ENCODE results near the gene IQGAP1. TPM values are rescaled to one million over a fixed set of nuclear protein-coding genes. Genes with fewer than 3 reads are reported as not detected.

Gene IQGAP1
- polyA plus RNA-seq, 3 donors: 140 to 276 (median 207) TPM

DNA sequence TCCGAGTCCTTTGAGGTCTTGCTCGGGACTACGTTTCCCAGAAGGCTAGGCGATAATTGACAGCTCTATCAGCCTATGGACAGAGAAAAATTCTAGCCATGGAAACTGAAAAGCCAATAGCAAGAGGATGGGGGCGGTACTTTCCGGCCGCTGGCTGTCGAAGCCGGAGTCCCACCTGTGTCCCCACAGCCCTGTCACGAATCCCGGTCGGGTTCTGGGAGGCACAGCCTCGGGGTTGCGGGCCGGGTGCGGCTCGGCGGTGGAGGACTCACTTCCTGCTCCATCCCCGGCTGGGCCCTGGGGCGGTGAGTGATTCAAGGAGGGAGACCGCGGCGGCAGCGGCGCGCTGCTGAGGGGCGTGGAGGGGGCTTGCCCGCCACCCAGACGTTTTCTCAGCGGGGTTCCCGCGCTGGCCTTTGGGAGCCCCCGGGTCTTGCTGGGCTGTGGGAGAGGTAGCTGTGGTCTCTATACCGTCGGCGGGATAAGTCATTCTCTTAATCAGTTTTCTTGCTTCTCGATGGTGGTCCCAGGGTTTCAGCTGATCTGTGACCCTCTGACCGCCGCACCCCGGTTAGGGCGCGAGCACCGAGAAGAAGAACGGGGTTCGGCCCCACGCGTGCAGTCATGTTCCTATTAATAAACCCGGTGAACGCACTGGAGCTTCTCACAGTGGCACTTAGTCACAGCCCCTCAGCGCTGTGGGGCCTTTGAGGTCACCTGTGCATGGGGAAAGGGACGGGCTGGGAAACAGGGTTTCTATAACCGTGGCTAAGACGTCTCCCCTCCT lies 35.7 kb upstream of the IQGAP1 start, which contains the start of gene ZNF774:
ZNF774 (plus strand) TSS at position 178 of the 787 bp plus-strand sequence. CDS start 2,377 bp downstream, outside the sequence.
- Mint-ChIP-seq H3K9me3 (no peaks in the 10 kb centered on the region), H3K27me3 (ENCODE audit: low read depth in 3 of 3) (peaks cover 2 to 6% (median 5%) of the 10 kb centered on the region in 3 donors), H3K4me3 (peak within 1 kb of the TSS; percentile 89 to 93), H3K36me3 (no peaks in the 10 kb centered on the region), H3K4me1 (peaks cover 16% of the 10 kb centered on the region), H3K27ac (peak within 1 kb of the TSS in 6 of 7 donors; percentile 30 to 90 (median 80))
- H3K36me3 ChIP-seq (replicated peaks in 1 of 2; ENCODE audit: control insufficient read depth in 1 of 2, insufficient read depth in 2 of 2, low read length in 2 of 2): no peaks in the 10 kb centered on the region
- peak within 1 kb of the TSS; percentile 55 to 88 (median 72) for H3K4me3 ChIP-seq (replicated peaks in 1 of 3; ENCODE audit: low read depth in 2 of 3, low read length in 3 of 3)
- peak within 1 kb of the TSS; percentile 98 for H3K4me2 ChIP-seq (replicated peaks; ENCODE audit: extremely low read depth, low read length, poor library complexity, severe bottlenecking)
- WGBS (ENCODE audit: insufficient coverage): 0% methylated on average over 45 of the region's 53 CpGs
- TF ChIP-seq, protein P1, sequence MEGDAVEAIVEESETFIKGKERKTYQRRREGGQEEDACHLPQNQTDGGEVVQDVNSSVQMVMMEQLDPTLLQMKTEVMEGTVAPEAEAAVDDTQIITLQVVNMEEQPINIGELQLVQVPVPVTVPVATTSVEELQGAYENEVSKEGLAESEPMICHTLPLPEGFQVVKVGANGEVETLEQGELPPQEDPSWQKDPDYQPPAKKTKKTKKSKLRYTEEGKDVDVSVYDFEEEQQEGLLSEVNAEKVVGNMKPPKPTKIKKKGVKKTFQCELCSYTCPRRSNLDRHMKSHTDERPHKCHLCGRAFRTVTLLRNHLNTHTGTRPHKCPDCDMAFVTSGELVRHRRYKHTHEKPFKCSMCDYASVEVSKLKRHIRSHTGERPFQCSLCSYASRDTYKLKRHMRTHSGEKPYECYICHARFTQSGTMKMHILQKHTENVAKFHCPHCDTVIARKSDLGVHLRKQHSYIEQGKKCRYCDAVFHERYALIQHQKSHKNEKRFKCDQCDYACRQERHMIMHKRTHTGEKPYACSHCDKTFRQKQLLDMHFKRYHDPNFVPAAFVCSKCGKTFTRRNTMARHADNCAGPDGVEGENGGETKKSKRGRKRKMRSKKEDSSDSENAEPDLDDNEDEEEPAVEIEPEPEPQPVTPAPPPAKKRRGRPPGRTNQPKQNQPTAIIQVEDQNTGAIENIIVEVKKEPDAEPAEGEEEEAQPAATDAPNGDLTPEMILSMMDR (IDR thresholded peaks at IDR 0.05): no peak
- H3K27me3 ChIP-seq (ENCODE audit: control insufficient read depth in 2 of 2, insufficient read depth in 2 of 2, low read length in 2 of 2): no peaks in the 10 kb centered on the region
- H3K9me3 ChIP-seq (replicated peaks in 1 of 2; ENCODE audit: control insufficient read depth in 1 of 2, insufficient read depth in 1 of 2, low read length in 2 of 2): no peaks in the 10 kb centered on the region
- peak within 1 kb of the TSS in 1 of 2 donors; percentile 63 for H3K27ac ChIP-seq (ENCODE audit: low read depth in 1 of 2, low read length in 2 of 2)
- H3K79me2 ChIP-seq (ENCODE audit: insufficient read depth, low read length): no peaks in the 10 kb centered on the region
- no peaks in the 10 kb centered on the region for H4K20me1 ChIP-seq (ENCODE audit: insufficient read depth, low read length)
- peaks cover 14 to 20% of the 10 kb centered on the region in 2 donors for H3K4me1 ChIP-seq (ENCODE audit: control insufficient read depth in 1 of 2, insufficient read depth in 2 of 2, low read length in 2 of 2)
- H2AFZ ChIP-seq (ENCODE audit: insufficient read depth, low read depth, low read length, poor library complexity, severe bottlenecking): peak within 1 kb of the TSS; percentile 98
- peak within 1 kb of the TSS; percentile 73 for H3K9ac ChIP-seq (ENCODE audit: insufficient read depth, low read length, poor library complexity, severe bottlenecking)
- intact Hi-C loops (cut with micrococcal nuclease): loop anchor here in 1 of 2 donors (5.0 kb wide), 1 partner anchor 35 kb away; the partner anchor contains the start of gene IQGAP1
- DNase-seq: peak; percentile 90 to 95 (median 94)

DNA sequence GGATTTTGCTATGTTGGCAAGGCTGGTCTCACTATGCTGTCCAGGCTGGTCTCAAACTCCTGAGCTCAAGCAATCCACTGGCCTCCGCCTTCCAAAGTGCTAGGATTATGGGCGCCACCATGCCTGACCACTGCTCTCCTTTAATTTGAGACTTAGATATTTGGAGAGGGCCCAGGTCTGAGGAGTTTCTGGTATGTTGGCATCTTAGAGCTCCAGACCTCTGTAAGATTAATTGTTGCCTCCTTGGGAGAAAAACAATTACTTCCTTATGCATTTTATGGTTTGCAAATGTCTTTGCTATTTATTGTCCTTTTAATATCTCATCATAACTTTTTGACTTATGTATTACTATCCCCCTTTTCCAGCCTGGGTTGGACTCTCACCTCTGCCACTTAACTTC lies 33.1 kb upstream of the IQGAP1 start:
- no peaks in the 10 kb centered on the region for H3K9me3 Mint-ChIP-seq
- H3K36me3 Mint-ChIP-seq: peaks cover 0 to 2% of the 10 kb centered on the region in 2 donors
- Histone ChIP-seq H3K4me1 (ENCODE audit: control insufficient read depth in 1 of 2, insufficient read depth in 2 of 2, low read length in 2 of 2) (peaks cover 9 to 15% of the 10 kb centered on the region in 2 donors), H4K20me1 (ENCODE audit: insufficient read depth, low read length) (no peaks in the 10 kb centered on the region), H3K36me3 (replicated peaks in 1 of 2; ENCODE audit: control insufficient read depth in 1 of 2, insufficient read depth in 2 of 2, low read length in 2 of 2) (no peaks in the 10 kb centered on the region), H3K27me3 (ENCODE audit: control insufficient read depth in 2 of 2, insufficient read depth in 2 of 2, low read length in 2 of 2) (no peaks in the 10 kb centered on the region), H2AFZ (ENCODE audit: insufficient read depth, low read depth, low read length, poor library complexity, severe bottlenecking) (no peak overlapping the region), H3K9me3 (replicated peaks in 1 of 2; ENCODE audit: control insufficient read depth in 1 of 2, insufficient read depth in 1 of 2, low read length in 2 of 2) (no peaks in the 10 kb centered on the region), H3K27ac (ENCODE audit: low read depth in 1 of 2, low read length in 2 of 2) (no peak overlapping the region), H3K4me3 (replicated peaks in 1 of 3; ENCODE audit: low read depth in 2 of 3, low read length in 3 of 3) (no peak overlapping the region), H3K9ac (ENCODE audit: insufficient read depth, low read length, poor library complexity, severe bottlenecking) (no peak overlapping the region), H3K79me2 (ENCODE audit: insufficient read depth, low read length) (no peaks in the 10 kb centered on the region), H3K4me2 (replicated peaks; ENCODE audit: extremely low read depth, low read length, poor library complexity, severe bottlenecking) (no peak overlapping the region)
- H3K4me3 Mint-ChIP-seq: no peak overlapping the region
- intact Hi-C loops (cut with micrococcal nuclease): loop anchor here in 1 of 2 donors (5.0 kb wide), 1 partner anchor 32 kb away; the partner anchor contains the start of gene IQGAP1
- 100% methylated on average over 1 of the region's 2 CpGs for WGBS (ENCODE audit: insufficient coverage)
- peaks cover 12% of the 10 kb centered on the region for H3K4me1 Mint-ChIP-seq
- peaks cover 2 to 6% (median 3%) of the 10 kb centered on the region in 3 donors for H3K27me3 Mint-ChIP-seq (ENCODE audit: low read depth in 3 of 3)
- TF ChIP-seq, protein P1 (IDR thresholded peaks at IDR 0.05): no peak
- no peak for DNase-seq
- no peak overlapping the region for H3K27ac Mint-ChIP-seq
